ENCODE results near the gene PADI2.

DNA sequence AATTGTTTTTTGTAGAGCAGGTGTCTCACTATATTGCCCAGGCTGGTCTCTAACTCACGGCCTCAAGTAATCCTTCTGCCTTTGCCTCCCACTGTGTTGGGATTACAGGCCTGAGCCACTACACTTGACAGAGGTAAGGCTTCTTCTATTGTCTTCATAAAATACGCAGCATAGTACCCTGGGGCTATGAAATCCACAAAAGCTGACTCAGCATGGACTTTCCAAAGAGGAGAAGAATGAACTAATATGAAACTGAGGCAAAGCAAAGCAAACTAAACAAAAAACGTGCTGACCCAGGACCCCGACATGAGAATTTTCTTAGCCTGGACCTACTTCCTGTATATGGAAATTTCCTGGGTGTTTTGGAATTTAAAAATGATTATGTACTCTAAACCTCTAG is 89.0 kb downstream of the PADI2 start:
- TF ChIP-seq, protein P1, sequence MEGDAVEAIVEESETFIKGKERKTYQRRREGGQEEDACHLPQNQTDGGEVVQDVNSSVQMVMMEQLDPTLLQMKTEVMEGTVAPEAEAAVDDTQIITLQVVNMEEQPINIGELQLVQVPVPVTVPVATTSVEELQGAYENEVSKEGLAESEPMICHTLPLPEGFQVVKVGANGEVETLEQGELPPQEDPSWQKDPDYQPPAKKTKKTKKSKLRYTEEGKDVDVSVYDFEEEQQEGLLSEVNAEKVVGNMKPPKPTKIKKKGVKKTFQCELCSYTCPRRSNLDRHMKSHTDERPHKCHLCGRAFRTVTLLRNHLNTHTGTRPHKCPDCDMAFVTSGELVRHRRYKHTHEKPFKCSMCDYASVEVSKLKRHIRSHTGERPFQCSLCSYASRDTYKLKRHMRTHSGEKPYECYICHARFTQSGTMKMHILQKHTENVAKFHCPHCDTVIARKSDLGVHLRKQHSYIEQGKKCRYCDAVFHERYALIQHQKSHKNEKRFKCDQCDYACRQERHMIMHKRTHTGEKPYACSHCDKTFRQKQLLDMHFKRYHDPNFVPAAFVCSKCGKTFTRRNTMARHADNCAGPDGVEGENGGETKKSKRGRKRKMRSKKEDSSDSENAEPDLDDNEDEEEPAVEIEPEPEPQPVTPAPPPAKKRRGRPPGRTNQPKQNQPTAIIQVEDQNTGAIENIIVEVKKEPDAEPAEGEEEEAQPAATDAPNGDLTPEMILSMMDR (IDR thresholded peaks at IDR 0.05 in 4 of 5, conservative IDR thresholded peaks at IDR 0.05 in 1 of 5): no peak
- TF ChIP-seq POLR2A (IDR thresholded peaks at IDR 0.05): no peak

All from gastrocnemius medialis (tissue), 4 donors.